Adrenal gland (tissue), 12 donors: ENCODE results near the gene CCDC152. TPM values are rescaled to one million over a fixed set of nuclear protein-coding genes. Genes with fewer than 3 reads are reported as not detected.
A peak's percentile ranks its signal among the peaks of the same experiment; 100 is the strongest.
"Not testable (repeated sequence)": the region's sequence is repeated elsewhere in the genome, so short reads cannot be mapped to it uniquely, and the experiment has no call there.

Experiments used
- DNase-seq, 7 donors: peaks; one replicate each; pipeline ENCODE4 v3.0.0-alpha.2; 2019 to 2020
- H3K27ac ChIP-seq, 5 donors: fragments of 200-600 bp; sonication (generic) in 4 of 5; 1 replicate in 3 of 5; 2 replicates in 2 of 5; pipeline versions ENCODE4 v1.5.1 to v1.8.0; 2016 to 2020; ENCODE audit warnings: mild to moderate bottlenecking in 1 of 5
- H3K27me3 ChIP-seq: fragments of 200-600 bp; 2 replicates; pipeline ENCODE4 v1.8.0; 2021
- H3K36me3 ChIP-seq, 2 donors: fragments of 200-600 bp; replicated peaks in 1 of 2; 1 replicate in 1 of 2; 2 replicates in 1 of 2; pipeline versions ENCODE4 v1.5.1 to v1.8.0; 2018 to 2022
- H3K4me1 ChIP-seq, 2 donors: fragments of 200-600 bp; replicated peaks in 1 of 2; 1 replicate in 1 of 2; 2 replicates in 1 of 2; pipeline versions ENCODE4 v1.5.1 to v1.8.0; 2018 to 2021
- H3K4me3 ChIP-seq, 4 donors: fragments of 200-600 bp; sonication (generic) in 3 of 4; one replicate each; pipeline ENCODE4 v1.5.1; 2016 to 2018
- H3K9me3 ChIP-seq, 3 donors: fragments of 200-600 bp; sonication (generic) in 1 of 3; replicated peaks in 1 of 3; 1 replicate in 2 of 3; 2 replicates in 1 of 3; pipeline versions ENCODE4 v1.5.1 to v1.8.0; 2016 to 2021
- POLR2A ChIP-seq, 2 donors: fragments of 450-650 bp; IDR thresholded peaks; one replicate each; pipeline ENCODE4 v1.6.1; 2017; ENCODE audit warnings: antibody characterized with exemption in 2 of 2, mild to moderate bottlenecking in 2 of 2, moderate library complexity in 1 of 2
- WGBS, 4 donors: extraction: QIAGEN DNeasy Blood & Tissue Kit in 2 of 4; methylation state at CpG; one replicate each; pipeline versions ENCODE4 v1.1.5 to v1.1.7; 2013 to 2017; 5-methylcytosine and 5-hydroxymethylcytosine counted together
- intact Hi-C, 2 donors: fragments of 100-400 bp; cut with DNase I; formaldehyde crosslinking; loops; one replicate each; pipeline versions ENCODE4 v1.14.1 to v1.15.0; 2022 to 2023
- polyA plus RNA-seq, 3 donors: library from polyadenylated mRNA; stranded (reverse); fragments of 200-250 nt in 2 of 3; fragments of 350-450 nt in 1 of 3; fragmentation: Illumina TruSeq in 1 of 3; extraction: RNeasy Lipid Tissue Mini Kit (QIAGEN cat#74804) in 1 of 3; gene quantifications; one replicate each; pipeline ENCODE4 v1.2.3, GENCODE V29; 2013 to 2014
- total RNA-seq, 9 donors: library from RNA; depleted of rRNA in 4 of 9; stranded (reverse); fragments of >200 nt in 4 of 9; fragments of 120-200 nt in 1 of 9; fragmentation: NEBNext Ultra II Directional in 1 of 9; extraction: Animal tissue kit (Norgen Biotek cat#: 25700) in 1 of 9; gene quantifications; one replicate each; pipeline versions ENCODE4 v1.1.0 to v1.2.4, GENCODE V29; 2013 to 2023
- TF ChIP-seq, protein P1 (sequence below), 6 experiments: fragments of 450-650 bp in 4 of 6; fragments of 200-600 bp in 2 of 6; sonication (generic) in 1 of 6; IDR thresholded peaks; 1 replicate in 5 of 6; 2 replicates in 1 of 6; pipeline versions ENCODE4 v1.5.1 to v1.8.0; 2016 to 2021; ENCODE audit warnings: antibody characterized with exemption in 6 of 6, mild to moderate bottlenecking in 2 of 6, moderate library complexity in 1 of 6
- donor health status: healthy with polysubstance abuse.
- donor health status: Bipolar disorder and iron deficiency.
- donor health status: DM: yes; HTN: yes; CAD: no.
- donor health status: DM: no; HTN: no; CAD: no.
- donor health status: DM: no; HTN: no; CAD: no.
- donor health status: DM: yes; HTN: yes; CAD: no.

CCDC152 gene
- total and polyA plus RNA-seq, 12 donors, result 0.26 to 1.9 (median 0.72) TPM; not detected in 1

GRCh38 chr5:42810834-42811590, 54.4 kb downstream of the CCDC152 start:
- peak overlapping the region; percentile 27 to 79 (median 52) for H3K4me3 ChIP-seq
- no peak for TF ChIP-seq POLR2A (IDR thresholded peaks at IDR 0.05)
- TF ChIP-seq, protein P1, sequence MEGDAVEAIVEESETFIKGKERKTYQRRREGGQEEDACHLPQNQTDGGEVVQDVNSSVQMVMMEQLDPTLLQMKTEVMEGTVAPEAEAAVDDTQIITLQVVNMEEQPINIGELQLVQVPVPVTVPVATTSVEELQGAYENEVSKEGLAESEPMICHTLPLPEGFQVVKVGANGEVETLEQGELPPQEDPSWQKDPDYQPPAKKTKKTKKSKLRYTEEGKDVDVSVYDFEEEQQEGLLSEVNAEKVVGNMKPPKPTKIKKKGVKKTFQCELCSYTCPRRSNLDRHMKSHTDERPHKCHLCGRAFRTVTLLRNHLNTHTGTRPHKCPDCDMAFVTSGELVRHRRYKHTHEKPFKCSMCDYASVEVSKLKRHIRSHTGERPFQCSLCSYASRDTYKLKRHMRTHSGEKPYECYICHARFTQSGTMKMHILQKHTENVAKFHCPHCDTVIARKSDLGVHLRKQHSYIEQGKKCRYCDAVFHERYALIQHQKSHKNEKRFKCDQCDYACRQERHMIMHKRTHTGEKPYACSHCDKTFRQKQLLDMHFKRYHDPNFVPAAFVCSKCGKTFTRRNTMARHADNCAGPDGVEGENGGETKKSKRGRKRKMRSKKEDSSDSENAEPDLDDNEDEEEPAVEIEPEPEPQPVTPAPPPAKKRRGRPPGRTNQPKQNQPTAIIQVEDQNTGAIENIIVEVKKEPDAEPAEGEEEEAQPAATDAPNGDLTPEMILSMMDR (IDR thresholded peaks at IDR 0.05), result no peak
- intact Hi-C loops, result loop anchor here in 1 of 2 donors (10.0 kb wide), 1 partner anchor 74 kb away; no protein-coding TSS in a partner anchor
- no peaks in the 10 kb centered on the region for H3K27me3 ChIP-seq
- H3K27ac ChIP-seq, result peak overlapping the region; percentile 39 to 87 (median 67)
- no peaks in the 10 kb centered on the region for H3K9me3 ChIP-seq
- DNase-seq, result no peak
- 28 to 43% (median 40%) methylated on average over 3 of the region's 3 CpGs for WGBS, 4 donors
- peaks cover 0 to 10% of the 10 kb centered on the region in 2 donors for H3K36me3 ChIP-seq
- H3K4me1 ChIP-seq, result peaks cover 14 to 30% of the 10 kb centered on the region in 2 donors

DNA sequence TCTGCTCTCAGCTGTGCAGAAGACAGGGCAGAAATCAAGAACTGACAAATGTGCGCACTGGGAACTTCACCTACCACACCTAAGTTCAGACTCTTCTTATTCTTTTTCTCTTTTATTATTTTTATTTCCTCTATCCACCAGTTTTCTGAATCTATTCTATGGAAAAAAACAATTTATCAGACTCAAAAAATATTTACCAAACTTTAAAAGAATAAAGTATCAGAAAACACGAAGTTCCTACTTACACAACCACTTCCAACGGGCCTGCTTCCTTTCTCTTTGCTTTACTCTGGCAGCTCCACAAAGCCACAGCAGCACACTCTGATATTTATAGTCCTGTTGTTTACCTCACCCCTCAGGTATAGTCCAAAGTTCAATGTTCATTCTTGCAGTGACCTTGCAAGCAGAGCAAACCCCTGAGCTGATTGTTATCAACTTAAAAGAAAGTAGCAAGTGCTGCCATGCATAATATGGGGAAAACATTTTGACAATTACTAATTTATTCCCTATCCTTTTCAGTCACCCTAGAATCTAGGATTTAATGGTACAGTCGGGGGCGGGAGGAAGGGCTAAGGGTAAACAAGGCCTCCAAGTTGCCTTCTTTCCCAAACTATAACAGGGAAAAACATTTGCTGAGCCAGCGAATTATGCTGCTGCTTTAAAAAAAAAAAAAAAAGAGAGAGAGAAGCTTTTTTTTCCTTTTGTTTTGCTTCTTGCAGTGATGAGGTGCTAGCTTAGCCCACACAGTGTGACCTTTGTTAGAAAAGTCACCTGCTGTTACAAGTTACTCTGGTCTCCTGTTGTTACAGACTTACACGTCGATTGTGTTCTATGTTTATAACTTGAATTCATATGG, 55.2 kb downstream of the CCDC152 start, which contains the start of gene SELENOP:
TSS of gene SELENOP (minus strand) at position 302 of the 856 bp plus-strand sequence. CDS start 3,539 bp downstream, outside the sequence.
- 12 to 16% (median 14%) methylated on average over 8 of the region's 8 CpGs for WGBS, 4 donors
- Histone ChIP-seq H3K4me1 (peaks cover 14 to 25% of the 10 kb centered on the region in 2 donors), H3K27ac (peak within 1 kb of the TSS; percentile 57 to 87 (median 75)), H3K27me3 (no peaks in the 10 kb centered on the region), H3K9me3 (no peaks in the 10 kb centered on the region), H3K36me3 (peaks cover 0 to 2% of the 10 kb centered on the region in 2 donors), H3K4me3 (peak within 1 kb of the TSS; percentile 27 to 79 (median 52))
- peak; percentile 72 to 87 (median 78) for DNase-seq
- intact Hi-C loops, result loop anchor here in 1 of 2 donors (10.0 kb wide), 1 partner anchor 73 kb away; no protein-coding TSS in a partner anchor
- peak; percentile 94 for TF ChIP-seq POLR2A (IDR thresholded peaks at IDR 0.05)
- TF ChIP-seq, protein P1 (IDR thresholded peaks at IDR 0.05), result no peak

GRCh38 chr5:42812620-42813019, 56.0 kb downstream of the CCDC152 start:
- no peak for DNase-seq
- intact Hi-C loops, result loop anchor here in 1 of 2 donors (10.0 kb wide), 1 partner anchor 72 kb away; no protein-coding TSS in a partner anchor
- TF ChIP-seq, protein P1 (IDR thresholded peaks at IDR 0.05), result no peak
- TF ChIP-seq POLR2A (IDR thresholded peaks at IDR 0.05), result no peak
- Histone ChIP-seq H3K4me1 (peaks cover 14 to 20% of the 10 kb centered on the region in 2 donors), H3K27me3 (no peaks in the 10 kb centered on the region), H3K9me3 (no peaks in the 10 kb centered on the region), H3K4me3 (peak overlapping the region in 1 of 4 donors; percentile 79), H3K36me3 (no peaks in the 10 kb centered on the region), H3K27ac (peak overlapping the region in 2 of 5 donors; percentile 79 to 87)
- WGBS, 4 donors, result 81 to 87% (median 83%) methylated on average over 2 of the region's 2 CpGs

- Histone ChIP-seq H3K9me3 (no peaks in the 10 kb centered on the region), H3K4me3 (no peak overlapping the region), H3K27ac (no peak overlapping the region), H3K4me1 (peaks cover 11% of the 10 kb centered on the region in 2 donors), H3K27me3 (no peaks in the 10 kb centered on the region), H3K36me3 (no peaks in the 10 kb centered on the region)
- TF ChIP-seq, protein P1 (IDR thresholded peaks at IDR 0.05), result no peak
- TF ChIP-seq POLR2A (IDR thresholded peaks at IDR 0.05), result no peak
- DNase-seq, result no peak
- intact Hi-C loops, result loop anchor here in 1 of 2 donors (10.0 kb wide), 1 partner anchor 71 kb away; no protein-coding TSS in a partner anchor
- WGBS, 4 donors, result 90 to 94% (median 91%) methylated on average over 14 to 19 of the region's 19 CpGs
Measured at GRCh38 chr5:42813533-42813932, 56.9 kb downstream of the CCDC152 start.

GRCh38 chr5:42816546-42816945, 59.9 kb downstream of the CCDC152 start:
- not testable (repeated sequence) for H3K36me3 ChIP-seq, DNase-seq, H3K9me3 ChIP-seq, H3K4me1 ChIP-seq, H3K4me3 ChIP-seq, H3K27ac ChIP-seq, H3K27me3 ChIP-seq
- WGBS, 4 donors, result 67 to 77% (median 74%) methylated on average over 2 of the region's 2 CpGs
- intact Hi-C loops, result loop anchor here in 1 of 2 donors (10.0 kb wide), 1 partner anchor 68 kb away; no protein-coding TSS in a partner anchor
